IMR-90 (cell line): ENCODE results near the gene SLC48A1.

Source experiments
- BHLHE40 ChIP-seq: fragments of 150-350 bp; IDR thresholded peaks from 2 replicates; pipeline ENCODE4 v1.6.1; 2016; ENCODE audit warnings: mild to moderate bottlenecking, low read depth, low read length
- CTCF ChIP-seq: conservative IDR thresholded peaks from 2 replicates; pipeline ENCODE4 v1.5.1; 2012; ENCODE audit warnings: mild to moderate bottlenecking, low read depth, low read length, improper control_type of control experiment
- FOS ChIP-seq: fragments of 150-350 bp; IDR thresholded peaks from 2 replicates; pipeline ENCODE4 v1.6.1; 2016; ENCODE audit warnings: low read depth, low read length
- MAFK ChIP-seq: IDR thresholded peaks from 2 replicates; pipeline ENCODE4 v1.6.1; 2012; ENCODE audit warnings: low read depth, low read length, improper control_type of control experiment
- MXI1 ChIP-seq: IDR thresholded peaks from 2 replicates; pipeline ENCODE4 v1.6.1; 2012; ENCODE audit warnings: low read depth, mild to moderate bottlenecking, low read length, moderate library complexity, borderline replicate concordance
- NFE2L2 ChIP-seq: fragments of 150-350 bp; IDR thresholded peaks from 2 replicates; pipeline ENCODE4 v1.6.1; 2016; ENCODE audit warnings: low read depth, mild to moderate bottlenecking, low read length
- POLR2A ChIP-seq: IDR thresholded peaks from 2 replicates; pipeline ENCODE4 v1.6.1; 2012; ENCODE audit warnings: mild to moderate bottlenecking, low read depth, low read length
- RAD21 ChIP-seq: IDR thresholded peaks from 2 replicates; pipeline ENCODE4 v1.6.1; 2012; ENCODE audit warnings: low read length, improper control_type of control experiment
- RCOR1 ChIP-seq: IDR thresholded peaks from 2 replicates; pipeline ENCODE4 v1.6.1; 2012; ENCODE audit warnings: mild to moderate bottlenecking, low read length, improper control_type of control experiment; ENCODE audit not compliant: insufficient replicate concordance
- RFX5 ChIP-seq: IDR thresholded peaks from 2 replicates; pipeline ENCODE4 v1.8.0; 2012; ENCODE audit warnings: low read depth, mild to moderate bottlenecking, low read length, moderate library complexity
- SMC3 ChIP-seq: fragments of 150-350 bp; IDR thresholded peaks from 2 replicates; pipeline ENCODE4 v1.6.1; 2016; ENCODE audit warnings: low read depth, mild to moderate bottlenecking, antibody characterized with exemption, low read length, moderate library complexity
- USF2 ChIP-seq: fragments of 150-350 bp; IDR thresholded peaks from 2 replicates; pipeline ENCODE4 v1.6.1; 2017; ENCODE audit warnings: mild to moderate bottlenecking, antibody characterized with exemption, low read length, low read depth

GRCh38 chr12:47785887-47786661 is 13.0 kb downstream of the SLC48A1 start:
- TF ChIP-seq CTCF = no peak
- TF ChIP-seq RFX5 = no peak
- no peak for TF ChIP-seq RCOR1
- TF ChIP-seq MAFK = no peak
- no peak for TF ChIP-seq USF2
- no peak for TF ChIP-seq MXI1
- TF ChIP-seq BHLHE40 = no peak
- TF ChIP-seq FOS = no peak
- TF ChIP-seq POLR2A = no peak
- TF ChIP-seq RAD21 = no peak
- TF ChIP-seq SMC3 = no peak
- TF ChIP-seq NFE2L2 = no peak
